NCI-H82 treated with DMSO at 0.1 percent for 48 hours (cell line): ENCODE data around the gene C17orf58.
"Not testable (repeated sequence)": the region's sequence is repeated elsewhere in the genome, so short reads cannot be mapped to it uniquely, and the experiment has no call there.

ENCODE experiments used
- DNase-seq: peaks from one replicate; lab custom pipeline; 2025; ENCODE audit not compliant: unreplicated experiment; lab: John Stamatoyannopoulos, UW

C17orf58 gene

GRCh38 chr17:67960276-67960675, 36.0 kb downstream of the C17orf58 start:
- not testable (repeated sequence) for DNase-seq

GRCh38 chr17:67959510-67959909, 36.8 kb downstream of the C17orf58 start:
- no peak for DNase-seq

DNA sequence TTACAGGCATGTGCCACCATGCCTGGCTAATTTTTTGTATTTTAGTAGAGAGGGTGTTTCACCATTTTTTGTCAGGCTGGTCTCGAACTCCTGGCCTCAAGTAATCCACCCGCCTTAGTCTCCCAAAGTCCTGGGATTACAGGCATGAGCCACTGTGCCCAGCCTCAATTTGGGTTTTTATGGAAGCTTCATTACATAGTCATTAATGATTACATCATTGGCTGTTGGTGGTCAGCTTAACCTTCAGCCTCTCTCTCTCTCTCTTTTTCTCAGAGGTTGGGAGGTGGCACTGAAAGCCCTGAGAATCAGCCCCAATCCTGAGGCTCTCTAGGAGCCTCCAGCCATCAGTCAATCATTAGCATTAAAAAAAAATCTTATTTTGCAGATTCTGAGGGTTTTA, 45.3 kb downstream of the C17orf58 start:
- DNase-seq: no peak

GRCh38 chr17:67947325-67947813, 48.9 kb downstream of the C17orf58 start:
- DNase-seq: no peak

DNA sequence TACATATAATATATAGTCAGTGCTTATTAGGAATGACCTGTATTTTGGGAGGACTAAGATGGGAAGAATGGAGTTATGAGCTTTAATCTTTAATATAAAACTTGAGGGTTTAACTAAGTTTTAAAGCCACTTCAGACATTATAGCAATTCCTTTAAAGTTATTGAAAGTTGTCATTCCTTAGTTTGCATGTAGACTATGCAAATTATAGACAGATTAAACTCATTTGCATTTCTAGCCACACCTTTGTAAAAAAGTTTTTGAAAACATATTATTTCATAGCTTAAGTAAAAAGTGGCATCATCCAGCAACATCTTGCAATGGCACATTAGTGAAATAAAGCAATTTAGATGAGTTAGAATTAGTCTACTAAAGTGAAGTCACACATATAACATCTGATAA, 49.8 kb downstream of the C17orf58 start:
- DNase-seq: no peak

DNA sequence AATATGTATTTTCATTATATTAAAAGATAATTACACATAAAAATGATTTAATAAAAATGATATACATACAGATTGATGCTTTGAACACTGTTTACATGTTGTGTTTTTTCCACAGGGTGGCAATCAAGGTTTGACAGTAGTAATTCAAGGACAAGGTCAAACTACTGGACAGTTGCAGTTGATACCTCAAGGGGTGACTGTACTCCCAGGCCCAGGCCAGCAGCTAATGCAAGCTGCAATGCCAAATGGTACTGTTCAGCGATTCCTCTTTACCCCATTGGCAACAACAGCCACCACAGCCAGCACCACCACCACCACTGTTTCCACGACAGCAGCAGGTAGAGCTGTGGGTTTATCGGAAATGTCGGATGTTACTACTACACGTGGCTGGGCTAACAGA, 52.2 kb downstream of the C17orf58 start:
- no peak for DNase-seq

DNA sequence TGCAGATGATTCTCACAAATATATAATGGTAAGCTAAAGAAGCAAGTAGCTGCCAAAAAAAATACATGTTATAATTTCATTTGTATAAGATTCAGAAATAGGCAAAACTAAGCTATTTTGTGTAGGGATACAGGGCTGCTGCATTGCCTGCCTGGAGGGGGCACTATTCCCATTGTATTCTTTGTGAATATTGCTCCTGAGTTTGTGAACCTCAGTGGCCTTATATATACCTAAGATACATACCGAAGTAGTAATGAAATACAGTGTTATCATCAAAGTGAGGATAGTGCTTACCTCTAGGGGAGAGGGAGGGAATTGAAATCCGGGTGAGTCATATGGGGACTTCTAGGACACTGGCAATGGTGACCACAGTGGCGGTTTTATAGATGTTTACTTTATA, 53.5 kb downstream of the C17orf58 start:
- no peak for DNase-seq
